GM18517 (cell line): ENCODE results near the gene ZFPM1.

Source experiments
- ATAC-seq: cut with Tn5 transposase; IDR thresholded peaks from one replicate; pipeline ENCODE4 v1.9.1; 2021; ENCODE audit warnings: mild to moderate bottlenecking, moderate library complexity; ENCODE audit not compliant: unreplicated experiment

Gene ZFPM1

GRCh38 chr16:88433632-88434352 is 19.3 kb upstream of the ZFPM1 start:
- no peak for ATAC-seq

GRCh38 chr16:88434353-88434690 is 18.8 kb upstream of the ZFPM1 start:
- no peak for ATAC-seq

- ATAC-seq, result no peak
Measured at GRCh38 chr16:88434746-88435145, 18.3 kb upstream of the ZFPM1 start.

GRCh38 chr16:88435437-88436355 is 17.4 kb upstream of the ZFPM1 start:
- ATAC-seq, result no peak

GRCh38 chr16:88436796-88437195 is 16.3 kb upstream of the ZFPM1 start:
- ATAC-seq, result no peak

- ATAC-seq, result no peak
Measured at GRCh38 chr16:88437367-88437964, 15.6 kb upstream of the ZFPM1 start.

DNA sequence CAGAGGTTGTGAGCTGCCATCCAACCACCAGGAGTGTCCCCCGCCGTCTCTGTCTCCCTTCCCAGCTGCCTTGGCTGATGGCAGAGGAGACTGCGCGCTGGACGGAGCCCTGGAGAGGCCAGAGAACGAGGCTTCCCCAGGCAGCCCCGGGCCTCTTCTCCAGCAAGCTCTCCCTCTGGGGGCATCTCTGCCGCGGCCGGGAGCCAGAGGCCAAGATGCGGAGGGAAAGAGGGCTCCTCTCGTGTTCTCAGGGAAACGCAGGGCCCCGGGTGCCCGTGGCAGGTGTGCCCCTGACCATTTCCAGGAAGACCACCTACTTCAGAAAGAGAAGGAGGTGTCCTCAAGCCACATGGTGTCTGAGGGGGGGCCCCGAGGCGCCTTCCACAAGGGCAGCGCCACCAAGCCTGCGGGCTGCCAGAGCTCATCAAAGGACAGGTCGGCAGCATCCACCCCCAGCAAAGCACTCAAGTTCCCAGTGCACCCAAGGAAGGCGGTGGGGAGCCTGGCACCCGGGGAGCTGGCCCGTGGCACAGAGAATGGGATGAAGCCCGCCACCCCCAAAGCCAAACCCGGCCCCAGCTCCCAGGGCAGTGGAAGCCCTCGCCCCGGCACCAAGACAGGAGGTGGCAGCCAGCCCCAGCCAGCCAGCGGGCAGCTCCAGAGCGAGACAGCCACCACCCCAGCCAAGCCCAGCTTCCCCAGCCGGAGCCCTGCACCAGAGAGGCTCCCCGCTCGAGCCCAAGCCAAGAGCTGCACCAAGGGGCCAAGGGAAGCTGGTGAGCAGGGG is 14.8 kb upstream of the ZFPM1 start:
- no peak for ATAC-seq

DNA sequence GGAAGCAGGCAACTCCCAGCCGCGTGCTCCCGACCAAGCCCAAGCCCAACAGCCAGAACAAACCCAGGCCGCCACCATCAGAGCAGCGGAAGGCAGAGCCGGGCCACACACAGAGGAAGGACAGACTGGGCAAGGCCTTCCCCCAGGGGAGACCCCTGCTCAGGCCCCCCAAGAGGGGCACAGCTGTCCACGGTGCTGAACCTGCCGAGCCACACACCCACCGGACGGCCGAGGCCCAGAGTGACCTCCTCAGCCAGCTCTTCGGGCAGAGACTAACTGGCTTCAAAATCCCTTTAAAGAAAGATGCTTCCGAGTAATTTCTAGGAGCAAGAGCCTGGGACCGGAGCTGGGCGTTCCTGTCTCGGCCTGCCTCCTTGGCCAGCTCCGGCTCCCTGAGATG is 14.1 kb upstream of the ZFPM1 start:
- no peak for ATAC-seq

GRCh38 chr16:88439706-88440105 is 13.4 kb upstream of the ZFPM1 start:
- ATAC-seq, result no peak

DNA sequence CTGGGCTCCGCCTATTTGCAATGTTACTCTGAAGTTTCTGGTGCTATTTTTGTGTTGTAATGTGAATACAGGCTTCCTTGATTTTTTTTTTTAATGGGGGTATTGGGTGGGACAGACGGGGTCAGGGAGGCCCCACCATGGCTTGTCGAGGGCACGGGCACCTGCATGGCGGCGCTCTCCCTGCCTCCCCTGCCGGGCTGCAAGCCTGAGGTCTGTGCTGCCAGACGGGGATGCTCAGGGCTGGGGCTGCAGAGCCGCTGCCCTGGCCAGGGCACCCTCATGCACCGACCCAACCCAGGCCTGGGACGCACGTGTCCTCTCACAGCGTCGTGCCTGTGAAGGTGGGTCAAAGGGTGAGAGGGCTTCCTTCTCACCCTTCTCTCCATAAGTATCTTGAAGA is 13.0 kb upstream of the ZFPM1 start:
- no peak for ATAC-seq

DNA sequence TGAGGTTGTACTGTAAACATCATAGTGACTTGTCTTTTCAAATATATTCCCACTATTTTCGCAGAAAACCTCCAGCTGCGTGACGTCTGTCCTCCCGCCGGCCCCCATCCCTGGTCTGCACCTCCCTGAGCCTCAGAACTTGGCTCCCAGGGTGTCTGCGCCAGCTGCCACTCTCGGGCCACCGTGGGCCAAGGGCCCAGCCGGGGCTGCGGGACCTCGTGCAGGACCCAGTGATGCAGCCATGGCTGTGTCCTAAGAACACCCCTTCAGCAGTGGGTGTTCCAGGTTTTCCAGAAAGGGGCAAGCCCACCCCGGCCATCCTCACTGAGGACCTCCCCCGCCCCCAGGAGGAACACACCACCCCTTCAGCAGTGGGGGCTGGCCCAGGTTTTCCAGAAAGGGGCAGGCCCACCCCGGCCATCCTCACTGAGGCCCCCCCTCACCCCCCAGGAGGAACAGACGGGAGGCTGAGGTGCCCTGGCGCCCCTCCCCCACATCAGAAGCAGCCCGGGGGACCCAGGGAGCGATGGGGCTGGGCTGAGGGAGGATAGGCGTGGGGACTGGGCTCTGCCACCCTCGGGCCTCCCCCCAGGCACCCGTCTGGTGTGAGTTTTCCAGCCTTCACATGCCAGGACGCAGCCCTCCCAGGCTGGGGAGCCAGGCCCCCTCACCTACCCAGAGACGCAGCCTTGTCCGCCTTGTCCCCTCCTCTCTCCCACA is 12.2 kb upstream of the ZFPM1 start:
- no peak for ATAC-seq

- ATAC-seq, result no peak
Measured at GRCh38 chr16:88441460-88441859, 11.6 kb upstream of the ZFPM1 start.

- ATAC-seq, result no peak
Measured at GRCh38 chr16:88442383-88442726, 10.7 kb upstream of the ZFPM1 start.

DNA sequence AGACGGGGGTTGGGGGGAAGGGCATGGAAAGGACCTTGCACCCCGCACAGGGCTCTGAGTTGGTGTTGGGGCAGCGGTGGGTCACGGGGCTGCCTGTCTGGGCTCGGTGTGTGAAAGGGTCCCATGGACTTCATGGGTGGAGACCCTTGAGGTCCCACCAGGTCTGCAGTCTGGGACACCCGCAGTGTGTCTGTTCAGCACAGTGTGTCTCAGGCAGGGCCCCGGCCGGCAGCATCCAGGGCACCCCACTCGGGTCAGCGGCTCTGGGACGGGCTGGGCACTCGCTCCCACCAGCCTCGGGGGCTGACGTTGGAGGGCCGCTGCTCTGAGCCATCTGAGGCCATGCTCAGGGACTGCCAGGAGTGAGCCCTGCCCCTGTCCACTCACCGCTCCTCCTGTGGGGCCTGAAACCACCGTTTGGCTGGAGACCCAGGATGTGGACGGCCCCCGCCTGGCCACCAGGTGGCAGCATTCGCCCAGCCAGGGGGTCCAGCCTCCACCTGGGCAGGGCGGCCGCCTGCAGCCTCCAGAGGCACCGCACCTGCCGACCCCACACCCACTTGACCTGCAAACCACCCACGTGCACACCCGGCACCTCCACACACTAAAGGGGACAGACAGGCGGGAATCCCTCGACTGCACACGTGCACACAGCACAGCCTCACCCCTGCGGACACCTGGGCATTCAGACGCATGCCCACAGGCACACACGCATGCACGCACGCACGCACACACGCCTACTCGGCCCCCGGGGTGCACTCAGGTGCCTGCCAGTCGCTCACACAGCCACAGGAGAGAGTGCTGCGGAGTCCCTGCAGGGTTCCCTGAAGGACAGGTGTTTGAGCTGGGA is 10.1 kb upstream of the ZFPM1 start:
- ATAC-seq, result no peak

DNA sequence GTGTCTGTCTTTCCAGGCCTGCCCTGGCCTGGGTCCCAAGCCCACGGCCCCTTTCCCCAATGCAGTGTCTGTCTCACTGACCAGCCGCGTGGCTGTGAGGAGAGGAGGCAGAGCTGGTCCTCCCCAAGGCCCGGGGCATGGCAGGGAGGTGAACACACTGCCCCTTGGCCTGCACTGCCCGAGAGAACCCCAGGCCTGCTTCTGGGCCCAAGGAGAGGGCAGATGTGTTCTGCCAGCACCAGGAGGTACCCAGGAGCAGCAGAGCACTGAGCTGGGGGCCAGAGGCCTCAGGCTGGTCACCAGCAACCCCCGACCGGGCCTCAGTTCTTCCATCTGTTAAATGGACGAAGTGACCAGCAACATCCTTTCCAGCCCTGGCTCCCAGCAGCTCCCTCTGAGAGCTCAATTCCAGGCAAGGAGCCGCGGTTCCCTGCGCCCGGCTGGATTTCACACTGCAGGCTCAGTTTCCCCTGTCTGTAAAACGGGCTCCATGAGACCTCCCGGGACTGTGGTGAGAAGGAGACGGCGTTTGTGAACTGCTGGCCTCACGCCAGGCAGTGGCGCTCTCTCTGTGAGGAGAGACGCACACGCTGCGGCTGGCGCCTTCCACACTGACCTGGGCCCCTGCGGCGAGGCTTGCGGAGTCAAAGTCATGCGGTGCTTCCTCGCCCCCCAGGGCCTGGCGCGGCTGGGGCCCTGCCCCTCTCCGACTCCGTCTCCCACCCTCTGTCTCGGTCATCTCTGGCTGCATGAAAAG is 8.1 kb upstream of the ZFPM1 start:
- no peak for ATAC-seq

- no peak for ATAC-seq
Measured at GRCh38 chr16:88445583-88445960, 7.5 kb upstream of the ZFPM1 start.

- ATAC-seq, result no peak
Measured at GRCh38 chr16:88446061-88446460, 7.0 kb upstream of the ZFPM1 start.

DNA sequence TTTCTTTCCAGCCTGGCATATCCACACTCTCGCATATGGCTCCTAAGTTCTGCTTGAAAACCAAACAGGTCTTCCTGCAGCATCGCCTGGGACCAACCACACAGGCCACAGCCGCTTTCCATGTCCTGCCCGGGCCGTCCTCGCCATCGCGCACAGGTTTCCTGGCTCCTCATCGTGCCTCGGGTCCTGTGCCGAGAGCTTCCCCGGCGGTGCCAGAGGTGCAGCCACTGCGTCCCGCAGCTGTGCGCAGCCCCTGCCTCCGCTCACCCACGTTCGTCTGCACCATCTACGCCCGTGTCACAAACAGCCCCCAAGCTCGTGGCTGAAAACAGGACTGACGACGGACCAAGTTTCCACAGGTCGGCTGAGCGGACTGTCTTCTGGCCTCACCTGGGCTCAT is 6.3 kb upstream of the ZFPM1 start:
- no peak for ATAC-seq

GRCh38 chr16:88447881-88448280 is 5.2 kb upstream of the ZFPM1 start:
- ATAC-seq, result no peak
